GM12801 (cell line): ENCODE results near the gene ASCL2.

Experiments used
- TF ChIP-seq, protein P1 (sequence below): IDR thresholded peaks from one replicate; pipeline ENCODE4 v1.5.1; 2011; ENCODE audit warnings: control low read depth; ENCODE audit not compliant: insufficient read length; ENCODE audit errors: extremely low read depth

ASCL2 gene, protein sequence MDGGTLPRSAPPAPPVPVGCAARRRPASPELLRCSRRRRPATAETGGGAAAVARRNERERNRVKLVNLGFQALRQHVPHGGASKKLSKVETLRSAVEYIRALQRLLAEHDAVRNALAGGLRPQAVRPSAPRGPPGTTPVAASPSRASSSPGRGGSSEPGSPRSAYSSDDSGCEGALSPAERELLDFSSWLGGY

DNA sequence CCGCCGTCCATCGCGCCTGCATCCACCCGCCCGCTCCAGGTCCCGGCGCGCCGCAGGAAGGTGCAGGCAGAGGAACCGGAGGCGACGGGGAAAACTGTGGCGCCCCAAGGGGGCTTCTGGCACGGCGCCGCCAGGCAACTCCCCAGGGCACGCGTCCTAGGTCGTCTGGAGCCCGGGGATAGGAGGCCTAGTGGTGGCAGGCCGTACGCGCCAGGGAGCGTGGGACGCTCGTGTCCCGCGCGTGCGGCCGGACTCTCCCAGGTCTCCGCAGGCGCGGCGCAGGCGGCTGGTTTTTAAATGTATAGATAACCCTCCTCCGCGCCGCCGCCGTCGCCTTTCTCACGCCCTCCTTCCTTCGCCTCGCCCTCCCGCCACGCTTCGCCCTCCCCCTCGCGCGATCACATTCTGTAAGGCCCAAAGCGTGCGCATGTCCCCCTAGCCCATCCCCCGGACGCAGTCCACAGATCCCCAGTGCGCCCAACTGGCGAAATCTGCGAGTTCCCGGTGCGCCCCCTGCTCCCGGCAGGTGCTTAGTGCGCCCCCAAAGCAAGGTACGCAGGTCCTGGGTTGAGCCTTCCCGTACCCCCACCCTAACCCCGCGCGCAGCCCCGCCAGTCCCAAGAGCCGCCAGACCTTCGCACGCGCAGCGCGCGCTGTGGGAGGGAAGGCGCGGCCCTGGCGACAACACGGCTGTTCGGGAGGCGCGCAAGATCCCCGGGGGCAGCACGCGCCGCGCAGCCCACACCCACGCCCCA lies at the start of gene ASCL2:
ASCL2 (minus strand) TSS at position 267 of the 755 bp plus-strand sequence; CDS start at position 11, 256 bp downstream.
- TF ChIP-seq, protein P1, sequence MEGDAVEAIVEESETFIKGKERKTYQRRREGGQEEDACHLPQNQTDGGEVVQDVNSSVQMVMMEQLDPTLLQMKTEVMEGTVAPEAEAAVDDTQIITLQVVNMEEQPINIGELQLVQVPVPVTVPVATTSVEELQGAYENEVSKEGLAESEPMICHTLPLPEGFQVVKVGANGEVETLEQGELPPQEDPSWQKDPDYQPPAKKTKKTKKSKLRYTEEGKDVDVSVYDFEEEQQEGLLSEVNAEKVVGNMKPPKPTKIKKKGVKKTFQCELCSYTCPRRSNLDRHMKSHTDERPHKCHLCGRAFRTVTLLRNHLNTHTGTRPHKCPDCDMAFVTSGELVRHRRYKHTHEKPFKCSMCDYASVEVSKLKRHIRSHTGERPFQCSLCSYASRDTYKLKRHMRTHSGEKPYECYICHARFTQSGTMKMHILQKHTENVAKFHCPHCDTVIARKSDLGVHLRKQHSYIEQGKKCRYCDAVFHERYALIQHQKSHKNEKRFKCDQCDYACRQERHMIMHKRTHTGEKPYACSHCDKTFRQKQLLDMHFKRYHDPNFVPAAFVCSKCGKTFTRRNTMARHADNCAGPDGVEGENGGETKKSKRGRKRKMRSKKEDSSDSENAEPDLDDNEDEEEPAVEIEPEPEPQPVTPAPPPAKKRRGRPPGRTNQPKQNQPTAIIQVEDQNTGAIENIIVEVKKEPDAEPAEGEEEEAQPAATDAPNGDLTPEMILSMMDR: no peak

DNA sequence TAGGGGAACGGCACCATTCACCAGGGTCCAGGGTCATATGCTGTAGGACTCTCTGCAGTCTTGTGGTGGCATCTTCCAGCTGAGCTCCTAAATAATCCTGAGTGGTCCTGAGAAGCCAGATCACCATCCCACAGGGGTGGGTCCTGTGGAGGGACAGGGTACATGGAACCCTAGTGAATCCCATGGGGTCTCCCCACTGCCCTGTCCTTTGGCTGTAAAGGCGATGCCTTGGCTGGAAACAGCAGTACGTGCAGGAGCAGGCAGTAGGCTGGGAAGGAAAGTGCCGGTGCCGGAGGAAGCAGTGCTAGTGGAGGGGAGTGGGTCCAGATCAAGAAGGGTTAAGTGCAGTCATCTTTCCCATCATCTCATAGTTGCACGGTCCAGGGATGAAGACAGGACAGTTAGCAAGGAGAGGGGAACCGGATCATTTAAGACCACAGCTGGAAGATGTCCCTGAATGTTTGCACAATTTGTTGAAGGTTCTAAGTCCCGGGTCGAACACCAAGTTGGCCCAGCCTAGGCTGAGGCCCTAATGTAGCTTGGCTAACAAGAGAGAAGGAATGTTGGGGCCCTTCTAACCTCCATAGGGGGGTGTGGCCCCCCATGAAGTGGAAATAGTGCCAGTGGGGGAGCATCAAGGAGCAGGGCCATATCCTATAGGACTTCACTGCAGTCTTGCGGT lies 49.5 kb upstream of the ASCL2 start:
- TF ChIP-seq, protein P1: no peak

DNA sequence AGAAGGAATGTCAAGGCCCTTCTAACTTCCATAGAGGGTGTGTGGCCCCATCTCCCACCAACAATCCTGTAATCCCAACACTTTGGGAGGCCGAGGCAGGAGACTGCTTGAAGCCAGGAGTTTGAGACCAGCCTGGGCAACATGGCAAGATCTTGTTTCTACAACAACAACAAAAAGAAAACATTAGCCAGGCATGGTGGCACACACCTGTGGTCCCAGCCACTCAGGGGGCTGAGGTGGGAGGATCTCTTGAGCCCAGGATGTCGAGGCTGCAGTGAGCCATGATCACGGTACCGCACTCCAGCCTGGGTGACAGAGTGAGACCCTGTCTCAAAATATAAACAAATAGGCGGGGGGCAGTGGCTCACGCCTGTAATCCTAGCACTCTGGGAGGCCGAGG lies 48.3 kb upstream of the ASCL2 start:
- TF ChIP-seq, protein P1: no peak

DNA sequence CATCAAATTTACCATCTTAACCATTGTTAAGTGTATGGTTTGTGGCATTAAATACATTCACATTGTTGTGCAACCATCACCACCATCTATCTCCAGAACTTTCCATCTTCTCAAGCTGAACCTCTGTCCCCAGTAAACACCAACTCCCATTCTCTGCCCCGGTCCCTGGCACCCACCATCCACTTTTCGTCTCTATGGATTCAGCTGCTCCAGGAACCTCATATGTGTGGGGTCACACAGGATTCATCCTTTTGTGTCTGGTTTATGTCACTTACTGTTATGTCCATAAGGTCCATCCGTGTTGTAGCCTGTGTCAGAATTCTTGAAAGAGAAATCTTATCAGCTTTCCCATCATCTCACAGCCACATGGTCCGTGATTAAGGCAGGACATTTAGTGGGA lies 47.7 kb upstream of the ASCL2 start:
- TF ChIP-seq, protein P1: no peak

DNA sequence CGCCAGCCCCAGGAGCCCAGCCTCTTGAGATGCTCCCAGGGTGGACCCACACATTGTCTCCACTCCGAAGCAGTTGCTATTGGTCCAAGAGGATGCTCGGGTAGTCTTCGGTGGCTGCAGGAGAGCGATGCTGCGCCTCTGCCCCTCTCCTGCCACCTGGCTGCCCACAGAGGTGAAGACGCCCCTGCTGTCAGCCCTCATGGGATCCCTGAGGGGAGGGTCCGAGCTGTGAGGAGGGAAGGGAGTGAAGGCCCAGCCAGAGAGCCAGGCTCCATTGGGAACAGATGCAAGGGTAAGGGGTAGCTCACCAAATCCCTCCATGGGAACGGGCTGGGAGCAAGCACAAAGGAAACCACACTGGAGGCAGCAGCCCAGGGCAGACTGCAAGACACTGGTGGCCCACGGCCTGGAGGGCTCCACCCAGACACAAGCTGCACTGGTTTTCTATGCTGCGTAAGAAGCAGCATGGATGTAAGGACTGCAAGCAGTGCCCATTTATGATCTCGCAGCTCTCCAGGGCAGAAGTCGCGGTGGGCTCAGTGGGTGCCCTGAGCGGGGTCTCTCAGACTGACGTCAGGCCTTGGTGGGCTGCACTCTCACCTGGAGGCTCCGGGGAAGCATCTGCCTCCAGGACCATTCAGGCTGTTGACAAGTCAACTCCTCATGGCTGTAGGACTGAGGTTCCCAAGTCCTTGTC lies 47.1 kb upstream of the ASCL2 start:
- TF ChIP-seq, protein P1: no peak

DNA sequence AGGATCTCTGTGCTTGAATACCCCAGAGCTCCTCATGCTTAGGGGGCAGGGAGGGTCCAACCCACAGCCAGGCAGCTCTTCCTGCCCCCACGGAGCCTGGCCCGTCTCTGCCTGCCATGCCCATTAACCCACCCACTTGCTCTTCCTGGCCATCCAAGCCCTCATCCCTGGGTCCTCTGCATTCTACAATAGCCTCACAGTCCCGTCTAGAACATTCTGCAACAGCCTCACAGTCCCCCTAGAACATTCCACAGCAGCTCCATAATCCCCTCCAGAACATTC lies 46.5 kb upstream of the ASCL2 start:
- TF ChIP-seq, protein P1: no peak

DNA sequence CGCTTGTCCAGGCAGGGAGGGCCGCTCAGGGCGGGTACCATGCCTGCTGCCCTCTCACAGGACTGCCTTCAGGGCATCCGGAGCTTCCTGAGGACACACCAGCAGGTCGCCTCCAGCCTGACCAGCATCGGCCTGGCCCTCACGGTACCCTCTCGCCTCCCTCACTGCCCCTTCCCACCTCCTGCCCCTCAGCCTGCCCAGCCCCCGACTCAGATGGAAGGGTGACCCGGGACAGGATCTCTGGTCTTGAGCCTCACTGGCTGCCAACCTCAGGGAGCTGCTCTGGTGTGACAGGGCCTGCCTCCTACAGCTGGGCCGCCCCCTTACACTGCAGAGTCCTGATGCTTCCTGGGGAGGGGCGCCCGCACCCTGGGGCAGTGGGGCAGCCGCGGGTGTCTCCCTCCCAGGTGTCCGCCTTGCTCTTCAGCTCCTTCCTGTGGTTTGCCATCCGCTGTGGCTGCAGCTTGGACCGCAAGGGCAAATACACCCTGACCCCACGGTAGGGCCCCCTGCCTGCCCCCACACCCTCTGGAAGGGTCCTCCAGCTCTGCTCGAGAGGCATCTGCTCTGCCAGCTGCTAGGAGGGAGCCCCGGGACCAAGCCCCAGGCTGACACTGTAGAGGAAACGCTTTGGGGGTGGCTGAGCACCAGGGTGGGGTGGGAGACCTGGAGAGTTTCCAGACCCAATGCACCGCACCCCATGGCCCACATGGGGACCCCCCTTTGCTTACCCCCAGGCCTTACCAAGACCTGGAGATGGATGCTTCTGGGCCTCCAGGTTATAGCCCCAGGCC lies 46.0 kb upstream of the ASCL2 start:
- TF ChIP-seq, protein P1: no peak
